G401 (cell line): Measurements from ENCODE around the gene FRMD7. TPM values are rescaled to one million over a fixed set of nuclear protein-coding genes. Genes with fewer than 3 reads are reported as not detected.
"Not testable (repeated sequence)": the region's sequence is repeated elsewhere in the genome, so short reads cannot be mapped to it uniquely, and the experiment has no call there.

ENCODE experiments used
- DNase-seq: peaks from one replicate; pipeline ENCODE4 v3.0.0-alpha.2; 2015; ENCODE audit warnings: low spot score
- in situ Hi-C: cut with HindIII; loops from 2 replicates; pipeline ENCODE4 v1.10.0; 2016; ENCODE audit warnings: low sequenced_read_pairs, mixed read lengths
- total RNA-seq: library from RNA; depleted of rRNA; stranded (reverse); fragments of >200 nt; shearing (Covaris generic); gene quantifications from 2 replicates; pipeline ENCODE4 v1.2.3, GENCODE V29; 2014

FRMD7 gene
- total RNA-seq, 1 experiment from 2014 or later = not detected

DNA sequence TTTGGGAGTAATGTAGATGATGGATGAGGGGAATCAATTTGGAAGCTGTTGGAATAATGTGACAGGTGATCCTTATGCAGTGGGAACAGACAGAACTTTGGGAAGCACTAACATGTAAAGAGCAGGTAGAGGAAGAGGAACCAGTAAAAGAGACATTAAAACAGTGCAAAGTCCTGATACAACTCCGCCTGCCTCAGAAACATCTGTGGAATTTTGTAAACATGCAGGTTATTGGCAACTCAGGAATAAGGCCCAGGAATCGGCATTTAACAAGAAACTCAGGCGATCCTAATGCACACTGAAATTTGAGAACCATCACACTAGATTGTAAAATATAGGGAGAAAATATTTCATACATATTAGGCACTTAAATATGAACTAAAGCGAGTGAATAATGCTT, 29.1 kb downstream of the FRMD7 start:
- DNase-seq, in situ Hi-C loops: not testable (repeated sequence)

DNA sequence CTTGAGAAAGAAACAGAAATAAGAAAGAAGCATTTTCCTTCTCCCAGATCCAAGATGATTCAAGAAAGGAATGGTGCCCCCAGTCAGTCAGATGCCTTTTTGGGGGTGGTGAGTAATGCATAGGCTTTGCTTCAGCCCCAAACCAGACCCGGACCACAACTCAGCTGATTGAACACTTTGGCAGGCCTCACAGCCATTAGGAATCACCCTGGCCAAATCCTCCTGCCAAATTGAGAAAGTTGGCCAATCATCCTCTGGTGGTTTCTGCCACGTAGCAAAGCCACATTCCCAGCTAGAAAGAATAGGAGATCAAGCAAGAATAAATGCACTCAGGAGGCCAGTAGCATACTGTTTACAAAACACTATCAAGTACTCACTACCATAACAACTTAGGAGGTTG, 33.7 kb downstream of the FRMD7 start:
- in situ Hi-C loops = no loop called here
- DNase-seq = no peak

DNA sequence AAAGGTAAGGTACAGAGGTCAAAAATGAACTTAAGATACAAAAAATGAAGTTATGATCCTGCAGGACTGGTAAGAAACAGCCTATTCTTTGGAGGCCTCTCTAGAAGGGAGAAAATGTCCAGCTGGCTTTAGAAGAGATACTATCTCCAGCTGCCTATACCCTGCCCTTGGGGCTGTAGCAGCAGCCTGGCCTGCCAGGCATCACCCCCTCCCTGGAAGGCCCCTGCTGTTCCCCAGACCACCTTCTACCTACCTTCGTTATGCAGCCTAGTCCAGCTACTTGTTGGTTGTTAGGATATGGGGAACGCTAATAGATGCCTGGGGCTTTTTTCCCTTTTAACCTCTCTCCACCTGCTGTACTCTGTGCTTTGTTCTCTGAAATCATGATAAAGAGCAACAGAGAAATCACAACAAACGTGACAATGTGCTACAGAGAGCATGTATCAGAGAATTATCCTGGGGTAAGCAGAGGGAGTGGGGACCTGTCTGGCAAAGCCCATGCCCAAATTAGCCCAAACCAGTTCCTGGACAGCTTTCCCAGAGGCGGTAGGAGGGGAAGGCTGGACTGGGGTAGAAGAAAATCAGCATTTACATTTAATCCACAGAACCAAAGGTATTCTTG, 34.5 kb downstream of the FRMD7 start:
- in situ Hi-C loops = no loop called here
- no peak for DNase-seq

DNA sequence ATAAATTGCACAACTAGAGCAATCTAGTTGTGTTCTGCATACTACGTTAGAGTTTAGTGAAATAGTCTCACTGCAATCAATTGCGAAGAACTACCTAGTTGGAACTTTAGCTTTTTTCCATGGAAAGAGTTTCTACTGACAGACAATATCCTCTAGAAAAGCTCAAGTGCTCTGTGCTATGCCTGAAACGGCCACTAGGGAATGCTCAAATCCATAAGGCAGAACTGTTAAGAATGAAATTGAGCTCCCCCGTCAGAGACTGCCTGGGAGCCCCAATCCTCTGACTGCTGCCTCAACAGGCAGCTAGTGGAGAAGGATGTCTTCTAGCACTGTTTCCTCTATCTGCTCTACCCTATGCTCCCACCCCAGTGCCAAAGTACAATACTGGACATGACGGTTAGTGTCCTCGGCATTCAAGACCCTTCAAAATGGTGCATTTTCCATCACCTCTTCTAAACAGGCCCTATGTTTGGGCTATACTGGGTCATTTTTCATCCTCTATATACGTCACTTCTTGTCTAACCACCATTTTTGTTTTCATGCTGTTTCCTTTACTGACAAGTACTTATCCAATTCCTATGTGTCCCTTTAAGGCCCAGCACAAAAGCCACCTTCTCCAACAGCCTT, 35.3 kb downstream of the FRMD7 start:
- in situ Hi-C loops = no loop called here
- DNase-seq = peak; percentile 10

DNA sequence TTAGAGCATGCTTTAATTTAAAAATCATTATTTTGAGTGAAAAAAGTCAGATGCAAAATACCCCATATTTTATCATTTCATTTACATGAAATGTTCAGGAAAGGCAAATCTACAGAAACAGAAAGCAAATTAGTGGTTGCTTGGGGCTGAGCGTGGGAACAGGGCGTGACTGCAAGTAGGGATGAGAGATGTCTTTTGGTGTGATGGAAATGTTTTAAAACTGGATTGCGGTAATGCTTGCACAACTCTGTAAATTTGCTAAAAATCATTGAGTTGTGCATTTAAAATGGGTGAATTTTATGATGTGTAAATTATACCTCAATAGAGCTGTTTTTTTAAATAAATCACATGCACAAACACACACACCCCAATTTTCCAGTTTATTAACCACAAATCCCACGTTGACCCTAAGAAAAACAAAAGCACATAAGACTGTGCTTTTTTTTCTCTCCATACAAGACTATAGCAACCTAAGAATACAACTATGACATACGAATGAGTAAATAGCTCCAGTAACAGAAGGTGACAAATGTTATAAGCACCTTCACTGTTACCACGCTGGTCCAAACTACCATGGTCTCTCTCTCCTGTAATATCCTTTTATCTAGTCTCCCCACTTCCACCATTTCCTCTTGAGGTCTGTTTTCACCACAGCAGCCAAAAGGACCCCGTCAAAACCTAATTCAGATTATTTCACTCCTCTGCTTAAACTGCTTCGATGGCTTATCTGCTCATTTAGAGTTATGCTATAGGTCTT, 37.2 kb downstream of the FRMD7 start:
- no peak for DNase-seq
- in situ Hi-C loops = no loop called here

DNA sequence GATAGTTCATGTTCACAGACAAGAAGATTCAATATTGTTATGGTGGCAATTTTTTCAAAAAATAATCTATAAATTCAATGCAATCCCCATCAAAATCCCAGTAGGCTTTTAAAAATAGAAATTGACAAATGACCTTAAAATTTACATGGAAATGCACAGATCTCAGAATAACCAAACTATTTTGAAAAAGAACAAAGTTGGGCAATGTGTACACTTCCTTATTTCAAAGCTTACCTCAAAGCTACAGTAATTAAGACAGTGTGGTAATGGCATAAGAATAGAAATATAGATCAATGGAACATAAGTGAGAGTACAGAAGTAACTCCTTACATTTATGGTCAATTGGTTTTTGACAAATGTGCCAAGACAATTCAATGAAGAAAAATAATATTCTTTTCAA, 39.0 kb downstream of the FRMD7 start:
- in situ Hi-C loops = no loop called here
- no peak for DNase-seq

DNA sequence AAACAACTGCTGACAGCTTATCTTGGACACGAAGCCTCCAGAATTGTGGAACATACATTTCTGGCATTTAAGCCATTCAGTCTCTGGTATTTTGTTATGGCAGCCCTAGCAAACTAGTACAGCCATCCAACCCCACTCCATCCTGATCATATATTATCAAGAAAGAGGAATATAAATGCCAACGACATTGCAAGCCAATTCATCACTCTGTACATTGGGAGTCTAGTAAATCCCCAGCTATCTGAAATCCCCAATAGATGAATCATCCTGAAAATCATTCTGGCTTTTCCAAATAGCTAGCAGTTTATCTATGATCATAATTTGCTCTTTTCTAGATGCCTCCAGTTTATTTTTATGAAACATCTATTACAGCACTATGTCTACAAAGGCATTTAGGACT, 41.1 kb downstream of the FRMD7 start:
- in situ Hi-C loops = no loop called here
- no peak for DNase-seq

DNA sequence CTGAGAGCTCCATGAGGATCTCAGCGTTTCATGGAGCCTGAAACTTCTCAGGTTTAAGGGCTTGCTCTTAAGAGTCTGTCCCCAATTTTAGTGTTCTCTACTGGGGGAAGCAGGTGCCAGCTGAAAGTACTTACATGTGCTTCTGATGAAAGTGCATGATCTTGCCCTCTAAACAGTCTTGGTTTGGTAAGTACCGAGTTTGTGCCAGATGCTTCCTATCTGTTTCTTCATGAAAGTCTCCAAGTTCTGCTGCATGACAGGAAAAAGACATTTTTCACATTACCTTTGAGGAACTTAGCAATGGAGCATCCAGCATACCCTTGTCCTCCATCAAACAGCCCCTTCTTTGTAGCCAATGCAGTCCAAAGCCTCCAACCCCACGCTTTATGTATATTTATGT, 42.0 kb downstream of the FRMD7 start:
- no peak for DNase-seq
- in situ Hi-C loops = no loop called here

DNA sequence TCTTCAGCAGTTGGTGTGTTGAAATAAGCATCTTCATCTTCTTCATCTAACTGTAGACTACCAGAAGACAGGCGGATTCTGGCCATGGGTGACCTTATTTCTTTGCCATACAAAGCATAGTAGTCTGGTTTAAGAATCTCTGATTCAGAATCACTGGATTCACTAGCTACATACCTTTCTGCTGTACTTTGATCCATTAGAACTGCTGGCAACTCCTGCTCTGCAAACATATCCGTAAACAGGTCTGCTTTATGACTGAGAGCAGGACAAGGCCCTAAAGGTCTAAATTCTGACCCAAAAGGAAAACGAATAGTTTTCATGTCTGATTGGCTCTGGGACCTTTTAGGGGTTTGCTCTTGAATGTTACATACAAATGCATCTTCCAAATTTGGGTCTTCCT, 49.9 kb downstream of the FRMD7 start:
- no peak for DNase-seq
- in situ Hi-C loops = no loop called here

DNA sequence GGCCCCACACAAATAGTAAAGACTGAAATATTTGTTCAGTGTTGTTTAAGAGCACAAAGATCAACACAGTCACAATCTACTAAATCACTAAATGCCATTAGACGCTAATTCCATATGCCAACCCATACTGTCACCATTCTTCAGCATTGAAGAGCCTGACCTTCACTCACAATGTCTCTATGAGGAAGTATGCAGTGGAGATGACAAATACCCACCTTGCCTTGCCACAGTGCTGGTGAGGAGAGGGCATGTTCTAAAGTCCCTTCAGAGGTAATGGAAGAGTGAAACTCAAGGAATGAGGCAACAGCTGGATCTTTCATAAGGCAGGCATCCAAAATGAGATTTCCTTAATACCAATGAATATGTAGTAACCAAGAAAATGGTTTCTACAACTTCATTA, 50.4 kb downstream of the FRMD7 start:
- no peak for DNase-seq
- in situ Hi-C loops = no loop called here

DNA sequence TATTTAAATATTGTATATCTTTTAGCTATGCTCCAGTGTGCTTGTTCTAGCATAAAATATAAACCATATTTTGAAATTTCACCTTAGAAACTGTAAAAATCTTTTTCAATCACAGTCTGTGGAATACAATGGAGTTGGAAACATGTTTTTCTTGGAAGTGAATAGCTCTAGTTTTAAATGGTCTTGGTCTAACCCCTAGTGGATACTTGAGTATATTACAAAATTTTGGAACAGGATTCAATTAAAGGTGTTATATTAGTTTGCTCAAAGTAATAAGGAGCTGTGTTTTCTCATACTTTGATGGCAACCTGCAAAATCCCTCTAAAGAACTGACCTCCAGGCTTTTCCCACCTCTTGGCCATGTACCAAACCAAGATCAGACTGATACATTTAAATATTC, 56.6 kb downstream of the FRMD7 start:
- in situ Hi-C loops = no loop called here

DNA sequence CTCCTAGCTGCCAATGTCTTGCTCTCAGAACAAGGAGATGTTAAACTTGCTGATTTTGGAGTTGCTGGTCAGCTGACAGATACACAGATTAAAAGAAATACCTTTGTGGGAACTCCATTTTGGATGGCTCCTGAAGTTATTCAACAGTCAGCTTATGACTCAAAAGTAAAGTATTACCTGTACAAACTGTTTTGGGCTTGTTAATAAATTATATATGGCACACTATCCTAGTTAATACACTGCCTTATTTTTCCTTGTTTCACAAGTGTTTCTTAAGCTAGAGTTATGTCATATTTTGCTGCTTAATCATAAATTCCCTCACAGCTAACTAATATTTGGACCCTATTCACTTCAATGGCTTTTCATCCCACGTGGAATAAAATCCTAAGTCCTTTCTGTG, 59.4 kb downstream of the FRMD7 start:
- in situ Hi-C loops = no loop called here
- no peak for DNase-seq

More for the DNA sequence above, 56.6 kb downstream of the FRMD7 start:
- peak; percentile 5 for DNase-seq

DNA sequence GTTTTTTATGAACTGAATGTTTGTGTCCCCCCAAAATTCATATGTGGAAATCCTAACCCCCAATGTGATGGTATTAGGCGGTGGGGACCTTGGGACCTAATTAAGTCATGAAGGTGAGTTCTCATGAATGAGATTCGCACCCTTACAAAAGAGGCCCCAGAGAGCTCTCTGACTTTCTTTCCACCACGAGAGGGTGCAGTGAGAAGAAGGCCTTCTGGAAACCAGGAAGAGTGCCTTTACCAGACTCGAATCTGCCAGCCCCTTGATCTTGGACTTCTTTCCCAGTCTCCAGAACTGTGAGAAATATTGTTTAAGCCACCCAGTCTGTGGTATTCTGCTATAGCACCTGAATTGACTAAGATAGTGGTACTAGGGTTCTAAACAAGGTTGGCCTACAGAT, 64.0 kb downstream of the FRMD7 start:
- in situ Hi-C loops = no loop called here
- DNase-seq = no peak

DNA sequence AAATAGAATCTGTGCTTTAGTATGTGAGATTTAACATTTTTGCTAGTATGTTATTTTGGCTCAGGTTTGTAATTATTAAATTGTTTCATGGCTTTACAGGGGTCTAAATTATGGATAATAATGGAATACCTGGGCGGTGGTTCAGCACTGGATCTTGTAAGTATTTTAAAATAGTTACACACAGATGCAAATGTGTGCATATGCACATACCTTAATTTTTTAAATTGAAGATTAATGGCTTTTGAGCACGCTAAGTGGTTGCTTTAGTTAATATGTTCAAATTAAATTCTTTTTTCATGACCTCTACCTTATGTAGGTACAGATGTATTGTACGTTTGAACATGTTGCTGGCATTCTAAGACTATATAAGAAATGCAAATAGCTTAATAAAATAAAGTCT, 64.5 kb downstream of the FRMD7 start:
- in situ Hi-C loops = no loop called here
- no peak for DNase-seq

DNA sequence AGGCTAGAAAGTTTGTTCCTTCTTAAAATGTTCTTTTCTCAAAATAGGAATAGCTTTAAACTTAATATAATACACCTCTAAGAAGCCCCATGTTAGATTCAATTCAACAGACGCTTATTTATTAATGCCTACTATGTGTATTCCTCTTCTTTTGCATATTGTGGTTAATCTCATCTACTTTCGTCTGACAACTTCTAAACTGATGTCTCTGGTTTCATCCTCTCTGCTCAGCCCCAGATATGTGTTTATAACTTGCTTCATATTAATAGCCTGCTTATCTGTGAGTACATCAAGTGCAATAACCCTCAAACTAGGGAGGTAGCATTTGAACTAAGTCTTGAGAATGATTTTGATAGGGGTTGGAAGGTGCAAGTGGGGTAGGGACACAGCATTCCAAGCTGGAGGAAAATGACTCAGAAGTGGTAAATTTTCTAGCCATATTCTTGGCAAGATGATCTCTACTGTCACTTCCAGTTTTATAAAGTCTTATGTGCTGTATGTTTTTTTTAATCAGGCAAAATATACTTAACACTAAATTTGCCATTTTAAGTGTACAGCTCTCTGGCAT, 67.8 kb downstream of the FRMD7 start:
- in situ Hi-C loops = no loop called here
- DNase-seq = no peak

DNA sequence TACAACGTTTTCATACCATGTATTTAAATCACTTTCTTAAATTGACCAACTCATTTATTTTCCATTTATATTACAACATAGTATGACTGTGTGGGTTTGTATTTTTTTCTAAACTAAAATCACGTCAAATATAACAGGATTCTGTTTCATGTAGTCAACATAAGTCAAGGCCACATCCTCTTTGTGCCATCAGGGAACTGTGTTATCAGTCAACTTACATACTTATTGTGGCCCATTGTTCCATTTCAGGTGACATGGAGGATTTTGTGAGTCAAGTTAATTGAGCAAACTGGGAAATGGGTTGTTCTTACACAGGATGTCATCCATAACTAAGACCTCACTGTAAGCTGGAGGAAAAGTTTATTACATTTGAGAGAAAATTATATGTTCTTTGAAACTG, 68.8 kb downstream of the FRMD7 start:
- DNase-seq = no peak

DNA sequence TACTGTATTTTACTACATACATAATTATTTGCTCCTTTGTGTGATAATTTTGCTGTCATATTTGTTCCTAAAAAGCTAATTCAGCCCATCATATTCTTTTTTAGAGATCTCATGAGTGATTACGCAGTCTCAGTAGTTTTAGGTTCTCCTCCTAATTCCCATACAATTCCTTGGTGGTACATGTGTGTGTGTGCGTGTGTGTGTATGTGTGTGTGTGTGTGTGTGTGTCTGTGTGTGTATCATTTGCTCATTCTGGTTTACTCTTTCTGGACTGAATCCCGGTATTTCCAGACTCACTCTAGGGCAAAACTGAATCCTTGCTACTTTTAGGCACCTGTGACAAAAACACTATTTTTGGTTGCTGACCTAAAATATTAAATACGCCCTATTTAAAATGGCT, 69.8 kb downstream of the FRMD7 start:
- in situ Hi-C loops = no loop called here
- no peak for DNase-seq

More for the DNA sequence above, 68.8 kb downstream of the FRMD7 start:
- in situ Hi-C loops = no loop called here

DNA sequence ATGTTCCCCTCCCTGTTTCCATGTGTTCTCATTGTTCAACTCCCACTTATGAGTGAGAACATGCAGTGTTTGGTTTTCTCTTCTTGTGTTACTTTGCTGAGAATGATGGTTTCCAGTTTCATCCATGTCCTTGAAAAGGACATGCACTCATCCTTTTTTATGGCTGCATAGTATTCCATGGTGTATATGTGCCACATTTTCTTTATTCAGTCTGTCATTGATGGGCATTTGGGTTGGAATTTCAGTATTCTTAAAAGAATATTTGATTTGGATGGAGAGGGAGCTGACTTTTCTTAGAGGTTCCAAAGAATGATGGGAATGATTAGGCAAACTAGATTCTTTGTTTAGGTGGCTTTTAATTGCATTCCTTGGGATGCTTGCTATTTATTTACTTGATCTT, 76.0 kb downstream of the FRMD7 start:
- DNase-seq, in situ Hi-C loops: not testable (repeated sequence)

DNA sequence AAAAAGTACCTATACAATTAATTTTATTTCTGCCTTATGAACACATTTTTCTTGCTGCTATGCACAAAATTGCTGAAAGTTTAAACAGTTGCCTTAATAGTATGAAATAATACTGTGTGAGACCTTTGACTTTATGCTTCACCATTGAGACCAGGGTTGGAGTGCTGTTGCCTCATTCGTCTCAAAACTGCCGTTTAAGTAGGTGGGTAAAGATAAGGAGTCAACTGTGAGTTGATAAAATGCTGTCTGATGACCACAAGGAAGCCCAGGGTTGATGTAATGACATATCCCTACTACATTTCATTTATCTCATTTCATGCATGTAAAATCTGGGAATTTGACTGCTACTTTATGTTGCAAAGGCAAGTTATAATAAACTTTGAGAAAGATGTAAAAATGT, 81.3 kb downstream of the FRMD7 start:
- no peak for DNase-seq
- in situ Hi-C loops = no loop called here

DNA sequence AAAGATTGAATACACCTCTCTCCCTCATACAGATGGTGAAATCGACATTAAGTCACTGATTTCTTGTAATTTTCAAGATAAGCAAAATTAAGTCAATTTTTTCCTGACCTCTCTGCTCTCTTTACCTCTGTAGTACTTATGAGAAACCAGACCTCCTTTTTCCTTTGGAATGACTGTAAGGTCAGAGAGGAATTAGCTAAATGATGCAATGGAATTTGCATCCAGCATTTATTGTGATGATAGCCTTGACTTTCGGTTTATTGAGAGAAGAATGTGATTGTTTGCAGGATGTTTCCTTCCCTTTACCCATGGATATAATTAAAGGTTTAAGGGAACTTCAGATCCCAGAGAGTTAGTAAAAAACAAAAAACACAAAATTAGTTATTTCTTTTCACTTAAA, 82.4 kb downstream of the FRMD7 start:
- DNase-seq = no peak
- in situ Hi-C loops = no loop called here
